Measurements from ENCODE around the gene EPHA6.
A peak's percentile ranks its signal among the peaks of the same experiment; 100 is the strongest.

EPHA6 gene

DNA sequence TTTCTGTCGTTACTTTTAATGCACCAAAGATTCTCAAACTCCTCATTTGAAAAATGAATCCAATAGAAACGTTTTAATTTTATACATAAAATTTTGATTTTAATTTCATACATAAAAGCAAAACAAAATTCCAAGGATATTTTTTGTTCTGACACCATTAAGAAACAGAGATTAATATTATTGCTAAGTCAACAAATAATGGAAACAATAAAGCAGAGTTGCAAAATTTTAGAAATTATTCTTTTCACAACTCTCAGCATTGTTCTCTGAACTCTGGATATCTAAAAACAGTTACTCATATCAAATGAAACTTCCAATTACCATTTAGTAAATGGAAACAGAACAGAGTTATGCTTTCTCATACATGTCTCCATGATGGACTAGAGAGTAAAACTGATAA, 260.2 kb downstream of the EPHA6 start:
- Histone ChIP-seq H3K36me3 (ENCODE audit: insufficient read depth, low read length) (no peaks in the 10 kb centered on the region), H3K9me3 (ENCODE audit: low read depth, low read length) (no peaks in the 10 kb centered on the region), H3K27ac (no peak overlapping the region), H3K4me3 (no peak overlapping the region), H3K9ac (ENCODE audit: insufficient read length) (no peak overlapping the region)
- TF ChIP-seq POLR2AphosphoS5 (IDR thresholded peaks at IDR 0.05; ENCODE audit: borderline replicate concordance, low read depth, low read length) (no peak), FOXP2 (optimal IDR thresholded peaks at IDR 0.05; ENCODE audit: control extremely low read depth, extremely low read length, insufficient read depth) (no peak), EZH2 (IDR thresholded peaks at IDR 0.05) (no peak)
- no peak for DNase-seq (ENCODE audit: low read depth, low spot score)

DNA sequence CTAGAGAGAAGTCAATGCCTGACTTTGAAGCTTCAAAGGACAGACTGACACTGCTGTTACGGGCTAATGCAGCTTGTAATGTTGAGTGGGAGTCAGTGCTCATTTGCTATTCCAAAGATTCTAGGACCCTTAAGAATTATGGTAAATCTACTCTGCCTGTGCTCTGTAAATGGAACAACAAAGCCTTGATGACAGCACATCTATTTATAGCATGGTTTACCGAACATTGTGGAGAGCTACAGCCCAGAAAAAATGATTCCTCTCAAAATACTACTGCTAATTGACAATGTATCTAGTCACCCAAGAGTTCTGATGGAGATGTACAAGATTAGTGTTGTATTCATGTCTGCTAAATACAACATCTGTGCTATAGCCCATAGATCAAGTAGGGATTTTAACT, 262.3 kb downstream of the EPHA6 start:
- TF ChIP-seq POLR2AphosphoS5 (IDR thresholded peaks at IDR 0.05; ENCODE audit: borderline replicate concordance, low read depth, low read length) (no peak), EZH2 (IDR thresholded peaks at IDR 0.05) (no peak), FOXP2 (optimal IDR thresholded peaks at IDR 0.05; ENCODE audit: control extremely low read depth, extremely low read length, insufficient read depth) (no peak)
- no peaks in the 10 kb centered on the region for H3K9me3 ChIP-seq (ENCODE audit: low read depth, low read length)
- no peak for DNase-seq (ENCODE audit: low read depth, low spot score)
- no peak overlapping the region for H3K4me3 ChIP-seq
- H3K36me3 ChIP-seq (ENCODE audit: insufficient read depth, low read length) = no peaks in the 10 kb centered on the region
- H3K9ac ChIP-seq (ENCODE audit: insufficient read length) = no peak overlapping the region
- no peak overlapping the region for H3K27ac ChIP-seq

DNA sequence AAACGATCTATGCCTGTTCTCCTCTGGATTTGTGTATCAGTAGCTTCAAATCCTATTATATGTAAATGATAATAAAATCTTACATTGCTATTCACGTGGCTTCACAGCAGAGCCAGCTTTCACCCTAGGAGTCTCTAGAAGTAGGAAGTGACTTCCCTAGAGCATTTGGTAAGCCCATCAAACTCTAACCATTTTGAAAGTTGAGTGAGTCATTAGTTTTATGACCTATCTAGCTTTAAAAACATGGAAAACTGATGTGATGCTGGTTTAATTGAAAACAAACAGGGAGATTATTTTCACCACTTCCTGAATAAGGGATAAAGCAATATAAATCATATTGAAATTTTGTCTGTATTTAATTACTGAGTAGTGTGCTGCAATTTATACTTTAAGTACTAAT, 275.2 kb downstream of the EPHA6 start:
- no peaks in the 10 kb centered on the region for H3K36me3 ChIP-seq (ENCODE audit: insufficient read depth, low read length)
- no peak overlapping the region for H3K4me3 ChIP-seq
- H3K9me3 ChIP-seq (ENCODE audit: low read depth, low read length) = no peaks in the 10 kb centered on the region
- TF ChIP-seq FOXP2 (optimal IDR thresholded peaks at IDR 0.05; ENCODE audit: control extremely low read depth, extremely low read length, insufficient read depth) (no peak), POLR2AphosphoS5 (IDR thresholded peaks at IDR 0.05; ENCODE audit: borderline replicate concordance, low read depth, low read length) (no peak), EZH2 (IDR thresholded peaks at IDR 0.05) (no peak)
- no peak overlapping the region for H3K27ac ChIP-seq
- peak; percentile 51 for DNase-seq (ENCODE audit: low read depth, low spot score)
- H3K9ac ChIP-seq (ENCODE audit: insufficient read length) = no peak overlapping the region

DNA sequence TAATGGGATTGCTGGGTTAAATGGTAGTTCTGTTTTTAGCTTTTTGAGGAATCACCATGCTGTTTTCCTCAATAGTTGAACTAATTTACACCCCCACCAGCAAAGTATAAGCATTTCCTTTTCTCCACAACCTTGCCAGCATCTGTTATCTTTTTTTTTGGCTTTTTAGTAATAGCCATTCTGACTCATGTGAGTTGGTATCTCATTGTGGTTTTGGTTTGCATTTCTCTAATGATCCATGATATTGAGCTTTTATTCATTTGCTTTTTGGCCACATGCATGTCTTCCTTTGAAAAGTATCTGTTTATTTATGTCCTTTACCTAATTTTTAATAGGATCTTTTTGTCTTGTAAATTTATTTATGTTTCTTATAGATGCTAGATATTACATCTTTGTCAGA, 288.2 kb downstream of the EPHA6 start:
- H3K36me3 ChIP-seq (ENCODE audit: insufficient read depth, low read length) = no peaks in the 10 kb centered on the region
- H3K4me3 ChIP-seq = no peak overlapping the region
- no peaks in the 10 kb centered on the region for H3K9me3 ChIP-seq (ENCODE audit: low read depth, low read length)
- no peak overlapping the region for H3K9ac ChIP-seq (ENCODE audit: insufficient read length)
- TF ChIP-seq EZH2 (IDR thresholded peaks at IDR 0.05) = no peak
- TF ChIP-seq POLR2AphosphoS5 (IDR thresholded peaks at IDR 0.05; ENCODE audit: borderline replicate concordance, low read depth, low read length) = no peak
- TF ChIP-seq FOXP2 (optimal IDR thresholded peaks at IDR 0.05; ENCODE audit: control extremely low read depth, extremely low read length, insufficient read depth) = no peak
- no peak for DNase-seq (ENCODE audit: low read depth, low spot score)
- no peak overlapping the region for H3K27ac ChIP-seq

DNA sequence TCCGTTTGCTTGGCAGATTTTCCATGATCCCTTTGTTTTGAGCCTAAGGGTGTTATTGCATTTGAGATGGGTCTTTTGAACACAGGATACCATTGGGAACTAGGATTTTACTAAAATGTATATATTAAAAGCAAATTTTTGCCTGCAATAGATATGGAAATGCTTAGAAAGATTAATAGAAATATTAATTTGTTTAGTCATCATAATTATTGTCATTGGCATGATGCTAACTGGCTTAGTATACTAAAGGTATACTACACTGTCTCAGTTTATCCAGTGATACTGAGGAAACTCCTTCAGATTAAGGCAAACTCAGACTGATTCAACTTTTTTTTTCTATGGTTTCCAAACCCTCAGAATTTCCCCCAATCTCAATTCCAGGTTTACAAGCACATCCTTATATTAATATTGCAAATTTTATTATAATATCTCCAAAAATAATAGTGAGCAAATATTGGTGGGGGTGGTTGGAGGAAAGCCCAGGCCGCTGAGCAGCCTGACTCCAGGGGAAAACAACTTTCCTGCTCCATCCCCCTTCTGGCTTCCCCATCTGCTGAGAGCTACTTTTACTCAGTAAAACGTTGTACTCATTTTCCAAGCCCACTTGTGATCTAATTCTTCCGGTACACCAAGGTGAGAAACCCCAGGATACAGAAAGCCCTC, 291.7 kb downstream of the EPHA6 start:
- Histone ChIP-seq H3K36me3 (ENCODE audit: insufficient read depth, low read length) (no peaks in the 10 kb centered on the region), H3K9me3 (ENCODE audit: low read depth, low read length) (no peaks in the 10 kb centered on the region), H3K4me3 (no peak overlapping the region), H3K27ac (no peak overlapping the region), H3K9ac (ENCODE audit: insufficient read length) (no peak overlapping the region)
- no peak for DNase-seq (ENCODE audit: low read depth, low spot score)
- TF ChIP-seq FOXP2 (optimal IDR thresholded peaks at IDR 0.05; ENCODE audit: control extremely low read depth, extremely low read length, insufficient read depth) = no peak
- TF ChIP-seq EZH2 (IDR thresholded peaks at IDR 0.05) = no peak
- no peak for TF ChIP-seq POLR2AphosphoS5 (IDR thresholded peaks at IDR 0.05; ENCODE audit: borderline replicate concordance, low read depth, low read length)

DNA sequence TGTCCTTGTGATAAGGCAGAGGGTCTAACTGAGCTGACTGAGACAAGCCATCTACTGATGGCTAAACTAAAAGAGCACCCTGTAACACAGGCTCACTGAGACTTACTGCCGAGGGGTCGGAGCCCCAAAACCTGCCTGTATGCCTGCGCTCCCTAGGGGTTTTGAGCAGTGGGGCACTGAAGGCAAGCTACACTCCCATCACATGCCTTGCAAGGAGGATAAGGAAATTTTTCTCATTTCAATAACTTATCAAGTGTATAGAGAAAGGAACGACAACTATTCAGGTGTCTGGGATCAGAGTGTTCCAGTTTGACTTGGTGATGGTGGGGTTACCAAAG, 292.2 kb downstream of the EPHA6 start:
- DNase-seq (ENCODE audit: low read depth, low spot score) = no peak
- Histone ChIP-seq H3K4me3 (no peak overlapping the region), H3K27ac (no peak overlapping the region), H3K36me3 (ENCODE audit: insufficient read depth, low read length) (no peaks in the 10 kb centered on the region), H3K9ac (ENCODE audit: insufficient read length) (no peak overlapping the region), H3K9me3 (ENCODE audit: low read depth, low read length) (no peaks in the 10 kb centered on the region)
- TF ChIP-seq FOXP2 (optimal IDR thresholded peaks at IDR 0.05; ENCODE audit: control extremely low read depth, extremely low read length, insufficient read depth) (no peak), EZH2 (IDR thresholded peaks at IDR 0.05) (no peak), POLR2AphosphoS5 (IDR thresholded peaks at IDR 0.05; ENCODE audit: borderline replicate concordance, low read depth, low read length) (no peak)

DNA sequence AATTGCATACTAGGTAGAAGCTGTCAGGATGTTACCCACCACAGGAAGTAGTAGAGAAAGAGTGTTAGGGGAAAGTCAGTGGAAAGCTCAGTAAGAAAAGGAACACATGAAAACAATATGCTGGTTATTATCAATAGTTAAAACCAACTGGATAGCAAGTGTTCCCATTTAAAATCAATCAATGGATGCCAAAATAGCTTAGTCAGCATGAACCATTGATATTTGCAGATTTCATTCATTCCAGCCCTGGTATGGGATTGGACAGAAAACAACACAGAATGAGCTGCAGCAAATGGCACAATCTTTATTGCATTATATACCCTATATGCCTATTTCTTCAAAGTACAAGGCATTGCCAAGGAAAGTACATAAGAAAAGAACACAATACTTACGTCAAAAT, 293.7 kb downstream of the EPHA6 start:
- Histone ChIP-seq H3K9ac (ENCODE audit: insufficient read length) (no peak overlapping the region), H3K9me3 (ENCODE audit: low read depth, low read length) (no peaks in the 10 kb centered on the region), H3K36me3 (ENCODE audit: insufficient read depth, low read length) (no peaks in the 10 kb centered on the region), H3K27ac (no peak overlapping the region), H3K4me3 (no peak overlapping the region)
- TF ChIP-seq EZH2 (IDR thresholded peaks at IDR 0.05) (no peak), FOXP2 (optimal IDR thresholded peaks at IDR 0.05; ENCODE audit: control extremely low read depth, extremely low read length, insufficient read depth) (no peak), POLR2AphosphoS5 (IDR thresholded peaks at IDR 0.05; ENCODE audit: borderline replicate concordance, low read depth, low read length) (no peak)
- DNase-seq (ENCODE audit: low read depth, low spot score) = no peak

DNA sequence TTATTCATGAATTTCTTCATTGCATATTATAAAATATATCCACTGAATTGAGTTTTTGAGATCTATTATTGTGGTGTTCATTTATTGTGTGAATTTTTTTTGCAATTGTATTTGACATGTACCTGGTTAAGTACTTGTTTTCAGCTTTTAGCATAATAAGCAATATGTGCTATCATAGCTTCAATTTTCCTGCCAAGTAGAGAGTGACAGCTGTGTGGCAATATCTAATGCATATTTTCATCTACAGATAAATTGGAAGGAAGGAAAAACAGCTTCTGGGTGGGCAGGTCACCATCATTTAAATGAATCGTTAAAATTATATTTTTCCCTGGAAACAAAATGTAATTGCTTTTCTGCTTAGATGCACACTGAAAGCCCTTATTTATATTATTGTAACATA, 296.9 kb downstream of the EPHA6 start:
- no peak for DNase-seq (ENCODE audit: low read depth, low spot score)
- TF ChIP-seq EZH2 (IDR thresholded peaks at IDR 0.05) = no peak
- no peak for TF ChIP-seq FOXP2 (optimal IDR thresholded peaks at IDR 0.05; ENCODE audit: control extremely low read depth, extremely low read length, insufficient read depth)
- TF ChIP-seq POLR2AphosphoS5 (IDR thresholded peaks at IDR 0.05; ENCODE audit: borderline replicate concordance, low read depth, low read length) = no peak
- H3K9ac ChIP-seq (ENCODE audit: insufficient read length) = no peak overlapping the region
- no peaks in the 10 kb centered on the region for H3K36me3 ChIP-seq (ENCODE audit: insufficient read depth, low read length)
- no peak overlapping the region for H3K4me3 ChIP-seq
- H3K9me3 ChIP-seq (ENCODE audit: low read depth, low read length) = no peaks in the 10 kb centered on the region
- H3K27ac ChIP-seq = no peak overlapping the region

DNA sequence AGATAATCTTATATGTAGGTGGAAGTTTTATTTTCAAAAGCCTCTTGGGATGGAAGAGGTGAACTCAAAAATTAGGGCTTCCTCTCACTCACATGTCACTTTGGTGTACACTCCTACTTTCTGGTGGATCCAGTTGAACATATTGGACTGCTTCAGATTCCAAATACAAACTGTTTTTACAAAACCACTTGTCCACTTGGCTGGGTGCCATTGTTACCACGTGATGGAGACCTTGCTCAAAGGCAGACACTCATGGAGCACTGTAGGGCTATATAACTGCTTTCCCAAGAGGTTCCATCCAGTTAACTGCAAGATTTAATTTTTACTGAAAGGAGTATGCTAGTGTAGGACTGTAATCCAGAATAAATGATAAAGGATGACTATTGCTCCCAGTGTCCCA, 307.0 kb downstream of the EPHA6 start:
- H3K4me3 ChIP-seq = no peak overlapping the region
- H3K9ac ChIP-seq (ENCODE audit: insufficient read length) = no peak overlapping the region
- DNase-seq (ENCODE audit: low read depth, low spot score) = no peak
- H3K9me3 ChIP-seq (ENCODE audit: low read depth, low read length) = no peaks in the 10 kb centered on the region
- no peak overlapping the region for H3K27ac ChIP-seq
- no peaks in the 10 kb centered on the region for H3K36me3 ChIP-seq (ENCODE audit: insufficient read depth, low read length)
- TF ChIP-seq POLR2AphosphoS5 (IDR thresholded peaks at IDR 0.05; ENCODE audit: borderline replicate concordance, low read depth, low read length) = no peak
- TF ChIP-seq FOXP2 (optimal IDR thresholded peaks at IDR 0.05; ENCODE audit: control extremely low read depth, extremely low read length, insufficient read depth) = no peak
- TF ChIP-seq EZH2 (IDR thresholded peaks at IDR 0.05) = no peak

Data from SK-N-MC (cell line).